HG02973 (cell line): ENCODE measurements around the gene INHBC.

Experiments used
- ATAC-seq: cut with Tn5 transposase; IDR thresholded peaks from one replicate; pipeline ENCODE4 v1.9.1; 2021; ENCODE audit warnings: moderate library complexity; ENCODE audit not compliant: unreplicated experiment

The INHBC gene

GRCh38 chr12:57465747-57466505 lies 31.3 kb downstream of the INHBC start:
- ATAC-seq: no peak

GRCh38 chr12:57467212-57467874 lies 32.8 kb downstream of the INHBC start:
- no peak for ATAC-seq

- no peak for ATAC-seq
These were observed 33.3 kb downstream of the INHBC start for GRCh38 chr12:57467915-57468314.

GRCh38 chr12:57469296-57470164 lies 34.9 kb downstream of the INHBC start:
- no peak for ATAC-seq

- no peak for ATAC-seq
These were observed 35.8 kb downstream of the INHBC start for GRCh38 chr12:57470286-57470969.

GRCh38 chr12:57470970-57471656 lies 36.5 kb downstream of the INHBC start:
- no peak for ATAC-seq

- no peak for ATAC-seq
These were observed 37.1 kb downstream of the INHBC start for GRCh38 chr12:57471661-57472060.

- ATAC-seq: no peak
These were observed 37.8 kb downstream of the INHBC start for GRCh38 chr12:57472391-57472790.

GRCh38 chr12:57473392-57473791 lies 38.8 kb downstream of the INHBC start:
- ATAC-seq: no peak

GRCh38 chr12:57473886-57474285 lies 39.3 kb downstream of the INHBC start:
- no peak for ATAC-seq

- no peak for ATAC-seq
These were observed 39.8 kb downstream of the INHBC start for GRCh38 chr12:57474430-57474829.

GRCh38 chr12:57474862-57475261 lies 40.3 kb downstream of the INHBC start:
- no peak for ATAC-seq

- ATAC-seq: no peak
These were observed 40.9 kb downstream of the INHBC start for GRCh38 chr12:57475271-57476161.

GRCh38 chr12:57476162-57476992 lies 41.8 kb downstream of the INHBC start:
- peak; percentile 34 for ATAC-seq

- no peak for ATAC-seq
These were observed 42.6 kb downstream of the INHBC start for GRCh38 chr12:57476993-57477709.

GRCh38 chr12:57477710-57478681 lies 43.4 kb downstream of the INHBC start:
- ATAC-seq: no peak

- no peak for ATAC-seq
These were observed 44.4 kb downstream of the INHBC start for GRCh38 chr12:57479043-57479375.
